SU-DHL-6 (cell line): ENCODE results near the gene CNR1.

Experiments used
- H2AFZ ChIP-seq: fragments of 200-600 bp; sonication (generic); 2 replicates; pipeline ENCODE4 v1.6.1; 2014; ENCODE audit warnings: low read depth, mild to moderate bottlenecking, moderate library complexity, mixed read lengths, antibody characterized with exemption, low read length; ENCODE audit not compliant: severe bottlenecking
- H3F3A ChIP-seq: fragments of 200-600 bp; shearing (Covaris generic); 2 replicates; pipeline ENCODE4 v1.6.0; 2016; ENCODE audit warnings: antibody characterized with exemption, mild to moderate bottlenecking; ENCODE audit not compliant: insufficient read depth
- H3K27ac ChIP-seq: fragments of 200-600 bp; sonication (generic); 2 replicates; pipeline ENCODE4 v1.5.1; 2016; ENCODE audit warnings: low read depth, mild to moderate bottlenecking, low read length, moderate library complexity, mixed read lengths
- H3K27me3 ChIP-seq: fragments of 200-600 bp; sonication (generic), shearing (Covaris generic); 2 replicates; pipeline ENCODE4 v1.6.0; 2014; ENCODE audit warnings: mild to moderate bottlenecking, low read length
- H3K36me3 ChIP-seq: fragments of 200-600 bp; sonication (generic); 2 replicates; pipeline ENCODE4 v1.6.1; 2014; ENCODE audit warnings: mild to moderate bottlenecking, low read length, mixed read lengths
- H3K4me2 ChIP-seq: fragments of 300-600, 200-600 bp; shearing (Covaris generic), sonication (generic); 2 replicates; pipeline ENCODE4 v1.6.0; 2014; ENCODE audit warnings: low read length, low read depth, mild to moderate bottlenecking; ENCODE audit not compliant: poor library complexity, severe bottlenecking
- H3K4me3 ChIP-seq: fragments of 200-600 bp; sonication (generic); 2 replicates; pipeline ENCODE4 v1.5.1; 2014; ENCODE audit warnings: antibody characterized with exemption, low read length, mild to moderate bottlenecking, mixed read lengths; ENCODE audit not compliant: insufficient read depth, poor library complexity, severe bottlenecking
- H3K79me2 ChIP-seq: fragments of 200-600 bp; sonication (generic); 2 replicates; pipeline ENCODE4 v1.6.1; 2014; ENCODE audit warnings: mild to moderate bottlenecking, low read length, moderate library complexity; ENCODE audit not compliant: insufficient read depth
- H3K9ac ChIP-seq: fragments of 200-600 bp; sonication (generic); 2 replicates; pipeline ENCODE4 v1.7.0; 2014; ENCODE audit warnings: mild to moderate bottlenecking, low read length
- H3K9me2 ChIP-seq: fragments of 200-600 bp; sonication (generic); replicated peaks from 2 replicates; pipeline ENCODE4 v1.6.1; 2014; ENCODE audit warnings: low read length; ENCODE audit not compliant: insufficient read depth
- H3K9me3 ChIP-seq: fragments of 200-600 bp; sonication (generic); 2 replicates; pipeline ENCODE4 v1.6.1; 2014; ENCODE audit warnings: low read length, mixed read lengths; ENCODE audit not compliant: insufficient read depth
- H4K20me1 ChIP-seq: fragments of 200-600 bp; sonication (generic); 2 replicates; pipeline ENCODE4 v1.6.1; 2014; ENCODE audit warnings: low read depth, mild to moderate bottlenecking, antibody characterized with exemption, low read length, moderate library complexity, mixed read lengths
- CTCF ChIP-seq: fragments of 200-600 bp; sonication (generic); IDR thresholded peaks from one replicate; pipeline ENCODE4 v1.5.1; 2017; ENCODE audit warnings: antibody characterized with exemption, mild to moderate bottlenecking, low read length, moderate library complexity; ENCODE audit not compliant: insufficient read depth, poor library complexity, severe bottlenecking
- EZH2phosphoT487 ChIP-seq: fragments of 200-600 bp; sonication (generic), shearing (Covaris generic); conservative IDR thresholded peaks from 2 replicates; pipeline ENCODE4 v1.6.1; 2018; ENCODE audit warnings: mild to moderate bottlenecking, antibody characterized with exemption, low read length, moderate library complexity, mixed read lengths

CNR1 gene

GRCh38 chr6:88165844-88166492, at the start of gene CNR1:
Gene CNR1 (minus strand): TSS chr6:88166347. CDS start chr6:88145274, 21,073 bp downstream.
- peaks cover 26% of the 10 kb centered on the region for H3F3A ChIP-seq
- peak within 1 kb of the TSS; percentile 57 for H2AFZ ChIP-seq
- no peaks in the 10 kb centered on the region for H3K27me3 ChIP-seq
- peak within 1 kb of the TSS; percentile 87 for H3K4me2 ChIP-seq
- peak within 1 kb of the TSS; percentile 93 for H3K4me3 ChIP-seq
- no peaks in the 10 kb centered on the region for H3K36me3 ChIP-seq
- peaks cover 53% of the 10 kb centered on the region for H3K79me2 ChIP-seq
- no peaks in the 10 kb centered on the region for H3K9me2 ChIP-seq
- peak within 1 kb of the TSS; percentile 89 for H3K9ac ChIP-seq
- peak within 1 kb of the TSS; percentile 73 for H3K27ac ChIP-seq
- H3K9me3 ChIP-seq = no peaks in the 10 kb centered on the region
- TF ChIP-seq CTCF = no peak
- 0 out of 2 replicates have a peak, but pooled peaks cover 3% of the 10 kb centered on the region for H4K20me1 ChIP-seq

GRCh38 chr6:88211446-88211845, 45.3 kb upstream of the CNR1 start:
- no peak for TF ChIP-seq EZH2phosphoT487
- TF ChIP-seq CTCF = no peak
- Histone ChIP-seq H3K9ac (no peak overlapping the region), H3K79me2 (no peaks in the 10 kb centered on the region), H3F3A (no peaks in the 10 kb centered on the region), H3K27me3 (no peaks in the 10 kb centered on the region), H3K4me2 (no peak overlapping the region), H2AFZ (no peak overlapping the region), H3K9me3 (no peaks in the 10 kb centered on the region), H3K4me3 (no peak overlapping the region), H3K27ac (no peak overlapping the region), H3K9me2 (no peaks in the 10 kb centered on the region), H4K20me1 (no peaks in the 10 kb centered on the region), H3K36me3 (no peaks in the 10 kb centered on the region)

- Histone ChIP-seq H3K9ac (no peak overlapping the region), H3K9me3 (no peaks in the 10 kb centered on the region), H3K27ac (no peak overlapping the region), H3K4me3 (no peak overlapping the region), H3F3A (no peaks in the 10 kb centered on the region), H3K27me3 (no peaks in the 10 kb centered on the region), H3K79me2 (no peaks in the 10 kb centered on the region), H3K36me3 (no peaks in the 10 kb centered on the region), H3K4me2 (no peak overlapping the region), H4K20me1 (no peaks in the 10 kb centered on the region), H2AFZ (no peak overlapping the region), H3K9me2 (no peaks in the 10 kb centered on the region)
- TF ChIP-seq EZH2phosphoT487 (no peak), CTCF (no peak)
These were observed 43.2 kb upstream of the CNR1 start for GRCh38 chr6:88209301-88209700.
